Activated CD8-positive, alpha-beta T cell treated with anti-CD3 and anti-CD28 coated beads for 36 hours (primary cell): ENCODE results near the gene SUPT4H1. TPM values are rescaled to one million over a fixed set of nuclear protein-coding genes. Genes with fewer than 3 reads are reported as not detected.
A peak's percentile ranks its signal among the peaks of the same experiment; 100 is the strongest.

ENCODE experiments used
- ATAC-seq: fragments of 200-7000 bp; cut with Tn5 transposase; one replicate; pipeline ENCODE4 v1.10.0; 2021; ENCODE audit warnings: mild to moderate bottlenecking, moderate library complexity
- CTCF ChIA-PET: fragments of 350-600 bp; sonication (Branson Sonifier 250); formaldehyde crosslinking; loops from one replicate; lab custom pipeline; 2021; ENCODE audit warnings: antibody characterized with exemption; lab: Charles Lee
- POLR2A ChIA-PET: fragments of 350-600 bp; sonication (Branson Sonifier 250); formaldehyde crosslinking; loops from one replicate; lab custom pipeline; 2021; ENCODE audit warnings: antibody characterized with exemption; lab: Charles Lee
- DNase-seq: peaks from one replicate; pipeline ENCODE4 v3.0.0-alpha.2; 2020
- H3K27ac Mint-ChIP-seq: one replicate; pipeline ENCODE4 v1.8.0; 2021; ENCODE audit warnings: mild to moderate bottlenecking, mixed read lengths
- H3K27me3 Mint-ChIP-seq: one replicate; pipeline ENCODE4 v1.8.0; 2021; ENCODE audit warnings: mixed read lengths
- H3K36me3 Mint-ChIP-seq: one replicate; pipeline ENCODE4 v1.8.0; 2021; ENCODE audit warnings: low read depth, mixed read lengths
- H3K4me1 Mint-ChIP-seq: one replicate; pipeline ENCODE4 v1.8.0; 2021; ENCODE audit warnings: low read depth, mixed read lengths
- H3K4me3 Mint-ChIP-seq: one replicate; pipeline ENCODE4 v1.8.0; 2021; ENCODE audit warnings: mild to moderate bottlenecking, moderate library complexity, mixed read lengths
- H3K9me3 Mint-ChIP-seq: one replicate; pipeline ENCODE4 v1.8.0; 2021; ENCODE audit warnings: mixed read lengths
- intact Hi-C: fragments of 100-400 bp; cut with micrococcal nuclease; formaldehyde crosslinking; loops from one replicate; pipeline ENCODE4 v1.10.0; 2022
- total RNA-seq, 2 experiments: library from RNA; stranded (reverse); gene quantifications; one replicate each; pipeline ENCODE4 v1.2.3, GENCODE V29; 2021
- TF ChIP-seq, protein P1 (sequence below): fragments of 200-600 bp; IDR thresholded peaks from one replicate; pipeline ENCODE4 v1.8.0; 2022; ENCODE audit warnings: antibody characterized with exemption, mild to moderate bottlenecking

The SUPT4H1 gene
- total RNA-seq = 100 to 1,000 TPM; 104 to 110 TPM

DNA sequence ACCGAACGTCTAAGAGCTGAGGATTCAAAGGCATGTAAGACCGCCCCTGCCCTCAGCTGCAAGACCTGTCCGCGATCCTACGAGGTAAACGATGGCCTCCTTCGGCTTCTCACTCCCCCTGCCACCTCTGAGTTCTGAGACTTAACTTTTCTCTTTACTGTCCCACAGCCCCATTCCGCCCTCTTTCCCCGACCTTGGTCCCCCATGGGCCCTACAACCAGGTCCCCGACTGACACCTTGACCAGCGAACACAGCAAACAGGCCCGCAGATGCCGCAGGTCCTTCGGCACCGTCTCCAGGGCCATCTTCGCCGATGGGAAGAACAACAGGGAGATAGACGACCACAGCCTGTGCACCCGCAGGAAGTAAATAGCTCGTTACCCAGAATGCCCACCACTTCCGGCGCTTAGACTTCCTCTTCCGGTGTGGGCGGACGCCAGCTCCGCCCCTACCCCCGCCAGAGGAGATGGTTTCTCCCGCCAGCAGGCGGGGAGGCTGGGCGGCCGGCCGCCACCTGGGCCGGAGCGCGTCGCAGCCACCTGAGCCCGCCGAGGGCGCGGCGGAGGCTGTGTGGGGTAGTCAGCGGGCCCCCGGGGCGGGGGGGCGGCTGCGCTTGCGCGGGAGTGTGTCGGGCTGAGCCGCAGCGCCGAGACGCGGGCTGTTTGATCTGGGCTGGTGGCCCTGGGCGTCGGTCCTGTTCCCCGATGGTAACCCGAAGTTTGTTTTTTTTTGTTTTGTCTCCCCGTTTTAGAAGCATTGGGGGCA, at the start of gene SUPT4H1:
Gene SUPT4H1 (minus strand): TSS at position 371 of the 765 bp plus-strand sequence. CDS start 66 bp downstream, at position 305.
- CTCF ChIA-PET = interaction anchor here (0.6 to 7.4 kb wide), 14 partner anchors 9 to 350 kb away, joined by 3 to 94 read pairs (median 6); partner anchors contain the start of gene RNF43

DNA sequence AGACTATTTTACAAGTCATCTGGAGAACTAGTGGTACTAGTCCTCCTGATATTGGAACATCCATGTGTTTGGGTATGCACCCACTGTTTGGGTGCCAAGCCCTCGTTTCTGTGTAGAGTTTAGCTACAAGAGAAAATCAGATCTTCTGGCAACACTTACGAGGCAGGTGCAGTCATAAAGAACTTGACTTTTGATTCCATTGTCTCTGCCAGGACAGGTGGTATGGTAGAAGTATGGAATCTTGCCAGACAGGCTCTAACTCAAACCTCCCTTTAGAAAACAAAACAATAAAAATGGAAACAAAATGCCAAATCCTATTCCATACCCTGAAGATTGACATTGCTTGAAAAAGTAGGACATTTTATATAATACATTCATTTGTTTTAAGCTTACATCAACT, 49.3 kb upstream of the SUPT4H1 start:
- TF ChIP-seq, protein P1, sequence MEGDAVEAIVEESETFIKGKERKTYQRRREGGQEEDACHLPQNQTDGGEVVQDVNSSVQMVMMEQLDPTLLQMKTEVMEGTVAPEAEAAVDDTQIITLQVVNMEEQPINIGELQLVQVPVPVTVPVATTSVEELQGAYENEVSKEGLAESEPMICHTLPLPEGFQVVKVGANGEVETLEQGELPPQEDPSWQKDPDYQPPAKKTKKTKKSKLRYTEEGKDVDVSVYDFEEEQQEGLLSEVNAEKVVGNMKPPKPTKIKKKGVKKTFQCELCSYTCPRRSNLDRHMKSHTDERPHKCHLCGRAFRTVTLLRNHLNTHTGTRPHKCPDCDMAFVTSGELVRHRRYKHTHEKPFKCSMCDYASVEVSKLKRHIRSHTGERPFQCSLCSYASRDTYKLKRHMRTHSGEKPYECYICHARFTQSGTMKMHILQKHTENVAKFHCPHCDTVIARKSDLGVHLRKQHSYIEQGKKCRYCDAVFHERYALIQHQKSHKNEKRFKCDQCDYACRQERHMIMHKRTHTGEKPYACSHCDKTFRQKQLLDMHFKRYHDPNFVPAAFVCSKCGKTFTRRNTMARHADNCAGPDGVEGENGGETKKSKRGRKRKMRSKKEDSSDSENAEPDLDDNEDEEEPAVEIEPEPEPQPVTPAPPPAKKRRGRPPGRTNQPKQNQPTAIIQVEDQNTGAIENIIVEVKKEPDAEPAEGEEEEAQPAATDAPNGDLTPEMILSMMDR = no peak
- ATAC-seq (no peak), DNase-seq (no peak)
- ChIA-PET POLR2A (interaction anchor here (1.4 kb wide), 1 partner anchor 78 kb away, joined by 4 read pairs; no protein-coding TSS in a partner anchor), CTCF (interaction anchor here (0.8 kb wide), 1 partner anchor 40 kb away, joined by 4 read pairs; no protein-coding TSS in a partner anchor)
- Mint-ChIP-seq H3K27ac (no peak overlapping the region), H3K4me1 (peaks cover 8% of the 10 kb centered on the region), H3K9me3 (no peaks in the 10 kb centered on the region), H3K4me3 (no peak overlapping the region), H3K27me3 (no peaks in the 10 kb centered on the region), H3K36me3 (no peaks in the 10 kb centered on the region)
- intact Hi-C loops = no loop called here

More for the DNA sequence above, at the start of gene SUPT4H1:
- H3K4me3 Mint-ChIP-seq = peak within 1 kb of the TSS; percentile 97
- peaks cover 52% of the 10 kb centered on the region for H3K36me3 Mint-ChIP-seq
- POLR2A ChIA-PET = interaction anchor here (0.9 to 12.8 kb wide), 18 partner anchors 11 to 280 kb away, joined by 3 to 496 read pairs (median 4); partner anchors contain the start of genes RNF43 and TSPOAP1
- TF ChIP-seq, protein P1 = no peak
- no peaks in the 10 kb centered on the region for H3K27me3 Mint-ChIP-seq
- H3K9me3 Mint-ChIP-seq = no peaks in the 10 kb centered on the region
- H3K27ac Mint-ChIP-seq = peak within 1 kb of the TSS; percentile 97
- ATAC-seq (peak; percentile 92), DNase-seq (peak; percentile 93)
- intact Hi-C loops = loop anchor here (5.0 kb wide), 1 partner anchor 35 kb away; no protein-coding TSS in a partner anchor
- H3K4me1 Mint-ChIP-seq = peaks cover 45% of the 10 kb centered on the region

DNA sequence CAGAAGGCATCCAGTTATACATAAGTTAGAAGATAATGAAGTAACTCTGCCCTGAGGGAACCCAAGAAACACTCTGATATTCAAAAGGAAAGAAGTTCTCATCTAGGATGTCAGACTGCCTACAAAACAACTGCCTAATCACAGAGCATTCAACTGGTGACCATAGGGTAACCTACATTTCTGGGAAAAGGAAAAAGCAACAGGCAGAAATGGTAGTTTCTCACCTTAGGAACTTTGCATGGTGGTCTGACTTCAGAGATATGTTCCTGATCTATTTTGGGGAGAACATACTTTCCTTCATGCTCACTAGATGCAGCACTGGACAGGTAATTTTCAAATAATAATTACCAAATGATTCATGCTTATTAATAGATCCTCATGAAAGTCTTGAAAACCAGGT, 48.8 kb upstream of the SUPT4H1 start:
- TF ChIP-seq, protein P1 = no peak
- POLR2A ChIA-PET = interaction anchor here (0.5 to 1.4 kb wide), 2 partner anchors 41 to 78 kb away, joined by 3 to 4 read pairs; no protein-coding TSS in a partner anchor
- no peak overlapping the region for H3K4me3 Mint-ChIP-seq
- no peak overlapping the region for H3K27ac Mint-ChIP-seq
- DNase-seq = no peak
- ATAC-seq = no peak
- CTCF ChIA-PET = interaction anchor here (1.0 to 1.4 kb wide), 3 partner anchors 11 to 96 kb away, joined by 3 to 7 read pairs (median 5); no protein-coding TSS in a partner anchor
- intact Hi-C loops = no loop called here
- H3K9me3 Mint-ChIP-seq = no peaks in the 10 kb centered on the region
- H3K36me3 Mint-ChIP-seq = no peaks in the 10 kb centered on the region
- peaks cover 8% of the 10 kb centered on the region for H3K4me1 Mint-ChIP-seq
- no peaks in the 10 kb centered on the region for H3K27me3 Mint-ChIP-seq

DNA sequence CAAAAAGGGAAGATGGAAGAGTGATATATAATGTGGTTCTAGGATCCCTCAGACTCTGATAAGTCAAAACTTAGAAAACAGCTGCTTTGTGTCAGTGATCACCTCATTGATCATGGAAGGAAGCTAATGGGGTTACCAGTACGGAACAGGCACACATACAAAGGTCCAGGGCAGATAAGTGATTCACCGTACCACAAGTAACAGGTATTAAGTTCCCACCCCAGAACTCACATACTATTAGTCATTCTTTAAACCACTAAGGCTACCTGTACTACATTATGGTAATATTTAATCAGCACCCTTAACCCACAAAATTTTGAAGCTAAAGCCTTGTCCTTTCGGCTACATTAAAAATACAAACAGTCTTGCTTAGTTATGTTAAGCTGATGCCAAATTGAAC, 48.0 kb upstream of the SUPT4H1 start:
- H3K4me1 Mint-ChIP-seq = peaks cover 8% of the 10 kb centered on the region
- no peak for ATAC-seq
- POLR2A ChIA-PET = interaction anchor here (1.4 kb wide), 1 partner anchor 77 kb away, joined by 4 read pairs; no protein-coding TSS in a partner anchor

More for the DNA sequence above, 48.0 kb upstream of the SUPT4H1 start:
- Mint-ChIP-seq H3K27ac (no peak overlapping the region), H3K4me3 (no peak overlapping the region), H3K36me3 (no peaks in the 10 kb centered on the region), H3K27me3 (no peaks in the 10 kb centered on the region), H3K9me3 (no peaks in the 10 kb centered on the region)
- CTCF ChIA-PET = interaction anchor here (1.0 to 1.4 kb wide), 3 partner anchors 10 to 96 kb away, joined by 3 to 7 read pairs (median 5); no protein-coding TSS in a partner anchor
- no peak for DNase-seq
- intact Hi-C loops = no loop called here
- TF ChIP-seq, protein P1 = no peak
